NOMO-1 (cell line): ENCODE data around the gene ANKRD60.
A peak's percentile ranks its signal among the peaks of the same experiment; 100 is the strongest.

Experiments used
- DNase-seq, 2 experiments: peaks; one replicate each; lab custom pipeline; 2025; ENCODE audit not compliant: unreplicated experiment in 2 of 2; lab: John Stamatoyannopoulos, UW

ANKRD60 gene

GRCh38 chr20:58224974-58225373, 3.5 kb downstream of the ANKRD60 start:
- no peak for DNase-seq

GRCh38 chr20:58224097-58224496, 4.4 kb downstream of the ANKRD60 start:
- DNase-seq: no peak

- no peak for DNase-seq
Measured at GRCh38 chr20:58223358-58223941, 5.0 kb downstream of the ANKRD60 start.

- no peak for DNase-seq
Measured at GRCh38 chr20:58222446-58222845, 6.0 kb downstream of the ANKRD60 start.

- peak in 1 of 2 experiments; percentile 47 for DNase-seq
Measured at GRCh38 chr20:58219342-58219700, 9.1 kb downstream of the ANKRD60 start.

- no peak for DNase-seq
Measured at GRCh38 chr20:58218665-58219341, 9.7 kb downstream of the ANKRD60 start.

- no peak for DNase-seq
Measured at GRCh38 chr20:58216334-58216733, 12.1 kb downstream of the ANKRD60 start.

GRCh38 chr20:58215116-58215515, 13.3 kb downstream of the ANKRD60 start:
- DNase-seq: no peak

GRCh38 chr20:58214310-58214709, 14.1 kb downstream of the ANKRD60 start:
- DNase-seq: no peak

GRCh38 chr20:58213716-58214115, 14.7 kb downstream of the ANKRD60 start:
- DNase-seq: no peak

GRCh38 chr20:58213121-58213520, 15.3 kb downstream of the ANKRD60 start:
- DNase-seq: no peak

GRCh38 chr20:58212636-58213035, 15.8 kb downstream of the ANKRD60 start:
- no peak for DNase-seq

- DNase-seq: no peak
Measured at GRCh38 chr20:58210398-58210747, 18.1 kb downstream of the ANKRD60 start.

GRCh38 chr20:58209652-58210397, 18.6 kb downstream of the ANKRD60 start:
- DNase-seq: peak; percentile 52 to 74

GRCh38 chr20:58208944-58209343, 19.5 kb downstream of the ANKRD60 start:
- DNase-seq: no peak

- DNase-seq: no peak
Measured at GRCh38 chr20:58205850-58206249, 22.6 kb downstream of the ANKRD60 start.

- DNase-seq: no peak
Measured at GRCh38 chr20:58202044-58202443, 26.4 kb downstream of the ANKRD60 start.

GRCh38 chr20:58201616-58202015, 26.8 kb downstream of the ANKRD60 start:
- DNase-seq: no peak

GRCh38 chr20:58199469-58199868, 29.0 kb downstream of the ANKRD60 start:
- no peak for DNase-seq

- DNase-seq: no peak
Measured at GRCh38 chr20:58198901-58199355, 29.5 kb downstream of the ANKRD60 start.

- DNase-seq: no peak
Measured at GRCh38 chr20:58198384-58198783, 30.1 kb downstream of the ANKRD60 start.

GRCh38 chr20:58197185-58197469, 31.3 kb downstream of the ANKRD60 start:
- no peak for DNase-seq
